Tibial nerve (tissue), 4 donors: ENCODE data around the gene ERI2.

Experiments
- CTCF ChIP-seq, 5 experiments: fragments of 200-600 bp in 3 of 5; fragments of 450-650 bp in 2 of 5; sonication (generic) in 3 of 5; IDR thresholded peaks; one replicate each; pipeline ENCODE4 v1.5.1; 2016 to 2019; ENCODE audit warnings: antibody characterized with exemption in 5 of 5, mild to moderate bottlenecking in 3 of 5, moderate library complexity in 2 of 5
- EP300 ChIP-seq, 2 donors: sonication (generic); formaldehyde crosslinking; IDR thresholded peaks; one replicate each; pipeline ENCODE4 v1.6.1; 2017; ENCODE audit warnings: antibody characterized with exemption in 2 of 2, mild to moderate bottlenecking in 1 of 2
- POLR2A ChIP-seq, 2 donors: fragments of 450-650 bp; IDR thresholded peaks; one replicate each; pipeline ENCODE4 v1.6.1; 2017; ENCODE audit warnings: antibody characterized with exemption in 2 of 2, mild to moderate bottlenecking in 2 of 2, moderate library complexity in 2 of 2

GRCh38 chr16:20801278-20801677, 5.0 kb downstream of the ERI2 start:
- no peak for TF ChIP-seq CTCF (IDR thresholded peaks at IDR 0.05)
- no peak for TF ChIP-seq POLR2A (IDR thresholded peaks at IDR 0.05)
- no peak for TF ChIP-seq EP300 (IDR thresholded peaks at IDR 0.05)
